IMR-90 (cell line): ENCODE measurements around the gene DPAGT1. TPM values are rescaled to one million over a fixed set of nuclear protein-coding genes. Genes with fewer than 3 reads are reported as not detected.
A peak's percentile ranks its signal among the peaks of the same experiment; 100 is the strongest.

Experiments used
- ATAC-seq: fragments of 200-7000 bp; cut with Tn5 transposase; 2 replicates; pipeline ENCODE4 v1.9.1; 2020; ENCODE audit warnings: low read depth, mild to moderate bottlenecking, moderate library complexity
- BruUV-seq: library from RNA; stranded (reverse); fragments of 400-500 nt; replicated peaks from 2 replicates; lab custom pipeline; 2021; lab: Mats Ljungman, UMichigan
- CTCF ChIA-PET: fragments of 300-600 bp; formaldehyde crosslinking; extraction: SDS; loops from one replicate; lab custom pipeline; 2021; ENCODE audit warnings: antibody characterized with exemption; lab: Yijun Ruan, JAX
- POLR2A ChIA-PET: fragments of 300-600 bp; sonication (Branson Sonifier 250); formaldehyde crosslinking; loops from one replicate; lab custom pipeline; 2022; ENCODE audit warnings: antibody characterized with exemption; ENCODE audit not compliant: unreplicated experiment; lab: Charles Lee
- DNase-seq: peaks from one replicate; pipeline ENCODE4 v3.0.0; 2013
- H2AFZ ChIP-seq: replicated peaks from 2 replicates; pipeline ENCODE3; 2013; ENCODE audit warnings: low read length, mild to moderate bottlenecking; ENCODE audit not compliant: poor library complexity
- H2AK5ac ChIP-seq: 2 replicates; pipeline ENCODE4 v1.6.1; 2013; ENCODE audit warnings: low read depth, low read length, inconsistent platforms
- H2AK9ac ChIP-seq: replicated peaks from 2 replicates; pipeline ENCODE3; 2013; ENCODE audit warnings: mild to moderate bottlenecking, low read depth, low read length, moderate library complexity; ENCODE audit not compliant: poor library complexity
- H2BK120ac ChIP-seq: 2 replicates; pipeline ENCODE4 v1.6.1; 2013; ENCODE audit warnings: low read depth, low read length, inconsistent platforms
- H2BK15ac ChIP-seq: 3 replicates; pipeline ENCODE4 v1.6.1; 2013; ENCODE audit warnings: low read depth, low read length, inconsistent platforms
- H2BK20ac ChIP-seq: 2 replicates; pipeline ENCODE4 v1.6.1; 2013; ENCODE audit warnings: low read depth, mild to moderate bottlenecking, inconsistent platforms, low read length, moderate library complexity
- H2BK5ac ChIP-seq: 2 replicates; pipeline ENCODE4 v1.6.1; 2013; ENCODE audit warnings: mild to moderate bottlenecking, low read depth, low read length, inconsistent platforms; ENCODE audit not compliant: poor library complexity, severe bottlenecking
- H3K14ac ChIP-seq: replicated peaks from 2 replicates; pipeline ENCODE4 v1.6.1; 2013; ENCODE audit warnings: low read depth, low read length, inconsistent platforms
- H3K18ac ChIP-seq: 2 replicates; pipeline ENCODE4 v1.6.1; 2013; ENCODE audit warnings: low read depth, low read length, control low read depth
- H3K23ac ChIP-seq: 2 replicates; pipeline ENCODE4 v1.6.1; 2013; ENCODE audit warnings: low read depth, low read length, inconsistent platforms
- H3K27ac ChIP-seq: 2 replicates; pipeline ENCODE4 v1.5.1; 2013; ENCODE audit warnings: mild to moderate bottlenecking, control low read depth, low read length; ENCODE audit not compliant: insufficient read depth
- H3K27me3 ChIP-seq: 2 replicates; pipeline ENCODE4 v1.6.1; 2013; ENCODE audit warnings: low read length; ENCODE audit not compliant: control insufficient read depth, insufficient read depth
- H3K36me3 ChIP-seq: 2 replicates; pipeline ENCODE4 v1.6.1; 2013; ENCODE audit warnings: low read length, mixed read lengths; ENCODE audit not compliant: control insufficient read depth, insufficient read depth
- H3K4ac ChIP-seq: 2 replicates; pipeline ENCODE4 v1.6.1; 2013; ENCODE audit warnings: low read depth, low read length, inconsistent platforms
- H3K4me1 ChIP-seq: 2 replicates; pipeline ENCODE4 v1.6.1; 2013; ENCODE audit warnings: low read length, mixed read lengths; ENCODE audit not compliant: control insufficient read depth, insufficient read depth
- H3K4me2 ChIP-seq: 2 replicates; pipeline ENCODE4 v1.6.1; 2013; ENCODE audit warnings: low read depth, mild to moderate bottlenecking, control low read depth, low read length, moderate library complexity
- H3K4me3 ChIP-seq: 2 replicates; pipeline ENCODE4 v1.5.1; 2013; ENCODE audit warnings: low read depth, mild to moderate bottlenecking, control low read depth, low read length, moderate library complexity; ENCODE audit not compliant: insufficient read depth
- H3K56ac ChIP-seq: 2 replicates; pipeline ENCODE4 v1.6.1; 2013; ENCODE audit warnings: low read length, inconsistent platforms; ENCODE audit not compliant: insufficient read depth; ENCODE audit errors: extremely low read depth
- H3K79me1 ChIP-seq, 2 experiments: 2 replicates each; pipeline ENCODE4 v1.6.1; 2013; ENCODE audit warnings: low read length in 2 of 2, inconsistent platforms in 1 of 2, low read depth in 1 of 2
- H3K9ac ChIP-seq: 2 replicates; pipeline ENCODE4 v1.6.1; 2013; ENCODE audit warnings: low read depth, low read length, control low read depth
- H3K9me1 ChIP-seq: 2 replicates; pipeline ENCODE4 v1.6.1; 2013; ENCODE audit warnings: low read length, inconsistent platforms; ENCODE audit not compliant: insufficient read depth
- H3K9me3 ChIP-seq: 2 replicates; pipeline ENCODE4 v1.6.1; 2013; ENCODE audit warnings: low read length; ENCODE audit not compliant: control insufficient read depth, insufficient read depth
- H4K20me1 ChIP-seq: 2 replicates; pipeline ENCODE4 v1.6.1; 2013; ENCODE audit warnings: low read length, inconsistent platforms; ENCODE audit not compliant: insufficient read depth
- H4K5ac ChIP-seq: 2 replicates; pipeline ENCODE4 v1.6.1; 2013; ENCODE audit warnings: mild to moderate bottlenecking, low read depth, low read length, control low read depth
- H4K8ac ChIP-seq, 2 experiments: 2 replicates each; pipeline ENCODE4 v1.6.1; 2013; ENCODE audit warnings: low read depth in 2 of 2, low read length in 2 of 2, control low read depth in 1 of 2, inconsistent platforms in 1 of 2
- H4K91ac ChIP-seq: 2 replicates; pipeline ENCODE4 v1.6.1; 2013; ENCODE audit warnings: low read depth, low read length, inconsistent platforms; ENCODE audit not compliant: insufficient read depth
- BHLHE40 ChIP-seq: fragments of 150-350 bp; IDR thresholded peaks from 2 replicates; pipeline ENCODE4 v1.6.1; 2016; ENCODE audit warnings: mild to moderate bottlenecking, low read depth, low read length
- CEBPB ChIP-seq: IDR thresholded peaks from 2 replicates; pipeline ENCODE4 v1.6.1; 2012; ENCODE audit warnings: low read depth, low read length, improper control_type of control experiment
- CHD1 ChIP-seq: IDR thresholded peaks from 2 replicates; pipeline ENCODE4 v1.6.1; 2012; ENCODE audit warnings: low read depth, low read length, improper control_type of control experiment
- CTCF ChIP-seq: conservative IDR thresholded peaks from 2 replicates; pipeline ENCODE4 v1.5.1; 2012; ENCODE audit warnings: mild to moderate bottlenecking, low read depth, low read length, improper control_type of control experiment
- FOS ChIP-seq: fragments of 150-350 bp; IDR thresholded peaks from 2 replicates; pipeline ENCODE4 v1.6.1; 2016; ENCODE audit warnings: low read depth, low read length
- MAFK ChIP-seq: IDR thresholded peaks from 2 replicates; pipeline ENCODE4 v1.6.1; 2012; ENCODE audit warnings: low read depth, low read length, improper control_type of control experiment
- MAZ ChIP-seq: IDR thresholded peaks from 2 replicates; pipeline ENCODE4 v1.6.1; 2012; ENCODE audit warnings: low read depth, mild to moderate bottlenecking, low read length, improper control_type of control experiment, moderate library complexity, borderline replicate concordance
- MXI1 ChIP-seq: IDR thresholded peaks from 2 replicates; pipeline ENCODE4 v1.6.1; 2012; ENCODE audit warnings: low read depth, mild to moderate bottlenecking, low read length, moderate library complexity, borderline replicate concordance
- RAD21 ChIP-seq: IDR thresholded peaks from 2 replicates; pipeline ENCODE4 v1.6.1; 2012; ENCODE audit warnings: low read length, improper control_type of control experiment
- RCOR1 ChIP-seq: IDR thresholded peaks from 2 replicates; pipeline ENCODE4 v1.6.1; 2012; ENCODE audit warnings: mild to moderate bottlenecking, low read length, improper control_type of control experiment; ENCODE audit not compliant: insufficient replicate concordance
- RFX5 ChIP-seq: IDR thresholded peaks from 2 replicates; pipeline ENCODE4 v1.8.0; 2012; ENCODE audit warnings: low read depth, mild to moderate bottlenecking, low read length, moderate library complexity
- SMC3 ChIP-seq: fragments of 150-350 bp; IDR thresholded peaks from 2 replicates; pipeline ENCODE4 v1.6.1; 2016; ENCODE audit warnings: low read depth, mild to moderate bottlenecking, antibody characterized with exemption, low read length, moderate library complexity
- WGBS, 2 experiments: methylation state at CpG; one replicate each; pipeline versions ENCODE4 v1.1.5 to v1.1.7; 2013; ENCODE audit warnings: missing lambda C conversion rate in 2 of 2; ENCODE audit not compliant: insufficient read length in 1 of 2; ENCODE audit errors: extremely low coverage in 2 of 2; 5-methylcytosine and 5-hydroxymethylcytosine counted together
- dilution Hi-C: fragments of 300-500 bp; cut with HindIII; formaldehyde crosslinking; loops from one replicate; pipeline ENCODE4 v1.14.3; 2018; ENCODE audit warnings: low sequenced_read_pairs; ENCODE audit not compliant: unreplicated experiment
- in situ Hi-C: fragments of 300-500 bp; cut with MboI; formaldehyde crosslinking; loops from 3 replicates; pipeline ENCODE4 v1.14.3; 2019; ENCODE audit warnings: low sequenced_read_pairs, inconsistent platforms, mixed read lengths
- intact Hi-C: fragments of 100-400 bp; cut with micrococcal nuclease; formaldehyde crosslinking; loops from 2 replicates; pipeline ENCODE4 v1.10.0; 2022
- polyA plus RNA-seq, 3 experiments: library from polyadenylated mRNA; depleted of rRNA; stranded (reverse); fragments of >200 nt; gene quantifications; 2 replicates each; pipeline ENCODE4 v1.2.3, GENCODE V29; 2012; ENCODE audit warnings: low replicate concordance in 1 of 3
- total RNA-seq: library from RNA; depleted of rRNA; stranded (reverse); fragments of >200 nt; gene quantifications from 2 replicates; pipeline ENCODE4 v1.2.3, GENCODE V29; 2012
- TF ChIP-seq, protein P1 (sequence below): fragments of 150-350 bp; IDR thresholded peaks from 2 replicates; pipeline ENCODE4 v1.6.1; 2017; ENCODE audit warnings: mild to moderate bottlenecking, antibody characterized with exemption, low read length, low read depth

Gene DPAGT1
- total and polyA plus RNA-seq, 2 of the 4 experiments (the other 2 are of a cell fraction) = 15.2 to 53.4 TPM

GRCh38 chr11:119084663-119085436 is 16.8 kb downstream of the DPAGT1 start, which contains the start of gene HMBS:
Gene HMBS, plus strand, starts transcription at chr11:119084881. Its CDS starts 153 bp downstream, at chr11:119085034.
- peak; percentile 94 for DNase-seq
- in situ Hi-C loops (no loop called here), dilution Hi-C loops (no loop called here), intact Hi-C loops (loop anchor here (1.0 kb wide), 1 partner anchor 9 kb away; no protein-coding TSS in a partner anchor)
- no peak within 1 kb of the TSS for H2BK20ac ChIP-seq
- peak within 1 kb of the TSS; percentile 94 for H3K4ac ChIP-seq
- H3K36me3 ChIP-seq = peaks cover 15% of the 10 kb centered on the region
- H3K4me3 ChIP-seq = peak within 1 kb of the TSS; percentile 74
- peaks cover 5% of the 10 kb centered on the region for H3K4me1 ChIP-seq
- peak; percentile 96 for ATAC-seq
- peaks cover 26 to 29% of the 10 kb centered on the region in 2 experiments; a peak in 3 of 4 replicates for H3K79me1 ChIP-seq
- peak within 1 kb of the TSS; percentile 82 for H2AK5ac ChIP-seq
- peak within 1 kb of the TSS; percentile 37 to 90 for H4K8ac ChIP-seq
- peak within 1 kb of the TSS; percentile 68 for H4K91ac ChIP-seq
- no peak within 1 kb of the TSS; the same call in 2 of the 3 replicates for H2BK15ac ChIP-seq
- H4K5ac ChIP-seq = peak within 1 kb of the TSS; percentile 58
- no peaks in the 10 kb centered on the region for H3K27me3 ChIP-seq
- no peaks in the 10 kb centered on the region for H4K20me1 ChIP-seq
- H3K4me2 ChIP-seq = peak within 1 kb of the TSS; percentile 81
- POLR2A ChIA-PET = interaction anchor here (0.5 to 1.6 kb wide), 11 partner anchors 9 to 605 kb away, joined by 3 to 11 read pairs (median 5); partner anchors contain the start of genes DPAGT1 and VPS11
- H3K56ac ChIP-seq = peak within 1 kb of the TSS; percentile 59
- H2BK5ac ChIP-seq = peak within 1 kb of the TSS; percentile 83
- H3K9me3 ChIP-seq = no peaks in the 10 kb centered on the region
- peaks cover 9% of the 10 kb centered on the region; the same call in 1 of the 2 replicates for H3K9me1 ChIP-seq
- peak within 1 kb of the TSS; percentile 92 for H2AK9ac ChIP-seq
- peak within 1 kb of the TSS; percentile 82 for H3K9ac ChIP-seq
- H3K27ac ChIP-seq = peak within 1 kb of the TSS; percentile 85
- peak within 1 kb of the TSS; percentile 91 for H3K23ac ChIP-seq
- H2BK120ac ChIP-seq = peak within 1 kb of the TSS; percentile 59; the same call in 1 of the 2 replicates
- no TSS peak for BruUV-seq
- H3K18ac ChIP-seq = no peak within 1 kb of the TSS
- peak within 1 kb of the TSS; percentile 98 for H2AFZ ChIP-seq
- CTCF ChIA-PET = interaction anchor here (0.7 kb wide), 1 partner anchor 120 kb away, joined by 6 read pairs; no protein-coding TSS in a partner anchor
- peak within 1 kb of the TSS; percentile 94 for H3K14ac ChIP-seq
- 2% methylated on average over 20 of the region's 45 CpGs; no CpG with 5 or more reads in 1 of the 2 experiments for whole genome bisulfite sequencing, 2 experiments
- TF ChIP-seq MAFK (no peak), SMC3 (no peak), RAD21 (no peak), CTCF (no peak), CHD1 (no peak), BHLHE40 (peak; percentile 39; the same call in 1 of the 2 replicates), CEBPB (peak; percentile 98), FOS (no peak), MAZ (peak; percentile 79; the same call in 1 of the 2 replicates), MXI1 (peak; percentile 65; the same call in 1 of the 2 replicates), RCOR1 (no peak), RFX5 (no peak)
- TF ChIP-seq, protein P1, sequence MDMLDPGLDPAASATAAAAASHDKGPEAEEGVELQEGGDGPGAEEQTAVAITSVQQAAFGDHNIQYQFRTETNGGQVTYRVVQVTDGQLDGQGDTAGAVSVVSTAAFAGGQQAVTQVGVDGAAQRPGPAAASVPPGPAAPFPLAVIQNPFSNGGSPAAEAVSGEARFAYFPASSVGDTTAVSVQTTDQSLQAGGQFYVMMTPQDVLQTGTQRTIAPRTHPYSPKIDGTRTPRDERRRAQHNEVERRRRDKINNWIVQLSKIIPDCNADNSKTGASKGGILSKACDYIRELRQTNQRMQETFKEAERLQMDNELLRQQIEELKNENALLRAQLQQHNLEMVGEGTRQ = peak; percentile 77
